PFSK-1 (cell line): ENCODE measurements around the gene PADI1.

Experiments used
- POLR2AphosphoS5 ChIP-seq: IDR thresholded peaks from 2 replicates; pipeline ENCODE4 v1.6.1; 2012; ENCODE audit warnings: low read depth, mild to moderate bottlenecking, control low read depth, low read length, moderate library complexity
- REST ChIP-seq, 2 experiments: IDR thresholded peaks; 2 replicates each; pipeline versions ENCODE4 v1.6.1 to v1.8.0; 2011 to 2012; ENCODE audit warnings: low read depth in 2 of 2, low read length in 2 of 2, control low read depth in 1 of 2, inconsistent platforms in 1 of 2, mild to moderate bottlenecking in 1 of 2, moderate library complexity in 1 of 2; ENCODE audit not compliant: insufficient read depth in 1 of 2
- TAF1 ChIP-seq: IDR thresholded peaks from 2 replicates; pipeline ENCODE4 v1.6.1; 2012; ENCODE audit warnings: low read length, control low read depth, borderline replicate concordance; ENCODE audit not compliant: insufficient read depth

- TF ChIP-seq POLR2AphosphoS5 (no peak), TAF1 (no peak), REST (IDR thresholded peaks at IDR 0.05; ENCODE audit: insufficient read depth in 1 of 2, low read depth in 2 of 2, low read length in 2 of 2) (no peak)
These were observed 10.1 kb upstream of the PADI1 start for GRCh38 chr1:17194615-17195528.
